Jurkat, Clone E6-1 (cell line): ENCODE results near the gene MAPKAPK2.

Source experiments
- DNase-seq: peaks from one replicate; pipeline ENCODE4 v3.0.0-alpha.2; 2011; ENCODE audit warnings: low read depth, low spot score
- H3K4me3 ChIP-seq: 2 replicates; pipeline ENCODE4 v1.5.1; 2011; ENCODE audit warnings: mild to moderate bottlenecking, low read length, control low read depth, moderate library complexity

The MAPKAPK2 gene

DNA sequence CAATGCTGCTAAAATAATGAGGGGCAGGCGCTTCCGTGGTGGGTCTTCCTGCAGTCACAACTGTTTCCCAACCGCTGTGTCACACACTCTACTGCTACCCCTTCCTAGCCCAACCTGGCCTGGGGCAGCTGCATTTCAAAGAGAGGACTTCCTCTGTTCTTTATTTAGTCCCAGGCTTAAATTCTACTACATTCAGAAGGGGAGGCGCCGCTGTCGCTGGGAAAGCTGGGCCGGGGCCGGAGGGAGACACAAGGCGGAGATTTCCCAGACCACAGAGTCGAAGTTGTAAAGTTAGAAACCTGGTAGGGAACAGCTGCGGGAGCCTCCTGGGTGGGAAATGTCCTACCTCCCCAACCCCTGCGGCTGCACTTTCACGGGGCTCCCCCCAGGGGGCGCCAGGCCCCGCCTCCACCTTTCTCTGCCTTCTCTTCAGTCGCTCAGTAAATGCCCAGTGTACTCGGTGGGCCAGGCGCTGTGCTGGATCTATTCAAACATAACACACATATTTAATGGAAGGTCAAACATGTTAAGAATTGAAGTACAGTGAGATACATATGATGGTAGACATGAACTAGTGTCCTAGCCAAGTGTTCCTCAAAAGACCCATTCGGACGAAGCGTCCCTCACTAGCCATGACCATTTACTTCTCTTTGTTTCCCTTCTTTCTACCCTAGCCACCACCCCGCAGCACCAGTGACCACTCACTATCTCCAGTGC lies 26.3 kb upstream of the MAPKAPK2 start:
- peak overlapping the region; percentile 39 for H3K4me3 ChIP-seq
- peak; percentile 70 for DNase-seq

DNA sequence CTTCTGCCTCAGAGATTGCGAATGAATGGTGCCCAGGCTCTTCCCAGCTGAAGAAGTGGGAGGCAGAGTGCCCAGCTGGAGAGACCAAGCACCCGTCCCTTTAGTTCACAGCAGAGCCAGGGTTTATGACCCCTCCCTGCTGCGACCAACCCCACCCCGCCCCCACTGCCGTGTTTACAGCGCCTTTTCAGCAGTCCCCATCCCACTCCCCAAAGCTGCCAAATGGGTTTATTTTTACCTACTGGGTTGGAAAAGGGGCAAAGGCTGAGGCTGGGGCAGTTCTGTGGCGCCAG lies 25.8 kb upstream of the MAPKAPK2 start:
- H3K4me3 ChIP-seq = peak overlapping the region; percentile 25; the same call in 1 of the 2 replicates

DNA sequence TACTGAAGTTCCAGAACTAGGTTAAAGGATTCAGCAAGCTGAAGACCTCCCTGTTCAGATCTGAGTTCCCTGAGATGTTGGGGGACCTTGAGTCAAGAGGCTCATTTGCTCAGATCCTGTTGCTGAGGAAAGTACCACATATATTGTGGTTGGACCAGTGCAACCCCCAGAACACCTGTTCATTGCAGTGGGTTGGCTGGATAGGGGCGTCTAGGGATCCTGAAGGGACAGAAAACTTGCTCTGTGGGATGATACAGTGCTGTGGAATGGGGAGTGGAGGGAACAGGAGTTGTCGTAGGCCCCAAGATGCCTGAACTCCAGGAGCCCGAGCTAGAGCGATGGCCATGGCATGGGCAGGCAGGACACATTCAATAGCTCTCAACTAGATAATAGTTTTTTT lies 24.6 kb upstream of the MAPKAPK2 start:
- DNase-seq = no peak
- no peak overlapping the region for H3K4me3 ChIP-seq

More for the DNA sequence above, 25.8 kb upstream of the MAPKAPK2 start:
- DNase-seq = no peak

DNA sequence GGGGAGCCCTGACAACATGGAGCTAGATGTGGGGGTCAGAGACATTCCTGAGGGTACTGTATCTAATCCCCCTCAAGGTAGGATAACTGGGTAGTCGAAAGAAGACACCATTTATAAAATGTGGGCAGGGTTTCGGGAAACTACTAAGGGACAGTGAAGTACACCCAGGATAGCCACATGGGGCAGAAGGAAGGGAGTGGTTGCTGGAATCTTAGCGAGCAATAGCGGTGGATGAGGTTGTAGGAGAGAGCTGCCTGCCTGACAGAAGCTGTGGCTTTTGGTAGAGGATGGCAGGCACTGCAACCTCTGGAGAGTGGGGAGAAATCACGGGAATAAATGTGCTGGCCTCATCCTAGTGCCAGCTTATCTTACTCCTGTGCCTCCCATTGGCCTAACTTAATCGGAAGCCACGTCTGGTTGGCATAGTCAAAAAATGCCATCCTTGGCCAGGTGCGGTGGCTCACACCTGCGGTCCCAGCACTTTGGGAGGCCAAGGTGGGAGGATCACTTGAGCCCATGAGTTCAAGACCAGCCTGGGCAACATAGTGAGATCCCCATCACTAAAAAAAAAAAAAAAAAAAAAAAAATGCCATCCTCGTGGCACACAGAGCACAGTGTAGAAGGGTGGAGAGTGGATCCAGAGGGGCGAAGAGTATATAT lies 23.4 kb upstream of the MAPKAPK2 start:
- no peak for DNase-seq
- H3K4me3 ChIP-seq = no peak overlapping the region

DNA sequence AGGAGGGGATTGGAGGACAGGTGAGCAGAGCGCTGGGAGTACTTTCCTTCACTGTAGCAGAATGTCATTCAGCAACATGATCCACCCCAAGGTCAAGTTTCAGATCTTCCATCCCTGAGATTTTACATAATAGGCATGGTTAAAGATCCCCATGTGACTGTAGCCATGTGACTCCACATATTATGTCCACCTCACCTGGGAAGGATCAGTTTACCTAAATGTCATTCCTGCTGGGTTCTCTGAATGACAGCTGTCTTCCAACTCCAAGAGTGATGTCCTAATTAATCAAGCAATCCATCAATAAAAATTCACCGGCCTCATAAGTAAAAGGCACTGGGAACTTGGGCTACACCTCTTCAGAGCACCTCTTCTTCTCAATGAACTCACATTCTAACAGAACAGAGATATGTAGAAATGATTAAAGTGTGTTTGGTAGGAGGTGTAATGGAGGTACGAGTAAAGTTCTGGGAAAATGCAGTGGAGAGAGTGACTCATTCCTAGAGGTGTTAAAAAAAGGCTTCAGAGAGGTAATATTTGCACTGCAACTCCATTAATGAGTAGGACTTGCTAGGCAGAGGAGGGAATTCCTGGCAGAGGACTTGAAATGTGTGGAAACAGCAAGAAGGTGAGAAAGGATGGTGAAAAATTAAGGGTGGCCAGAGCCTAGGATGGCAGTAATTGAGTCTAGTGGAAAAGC lies 22.2 kb upstream of the MAPKAPK2 start:
- no peak overlapping the region for H3K4me3 ChIP-seq
- no peak for DNase-seq

DNA sequence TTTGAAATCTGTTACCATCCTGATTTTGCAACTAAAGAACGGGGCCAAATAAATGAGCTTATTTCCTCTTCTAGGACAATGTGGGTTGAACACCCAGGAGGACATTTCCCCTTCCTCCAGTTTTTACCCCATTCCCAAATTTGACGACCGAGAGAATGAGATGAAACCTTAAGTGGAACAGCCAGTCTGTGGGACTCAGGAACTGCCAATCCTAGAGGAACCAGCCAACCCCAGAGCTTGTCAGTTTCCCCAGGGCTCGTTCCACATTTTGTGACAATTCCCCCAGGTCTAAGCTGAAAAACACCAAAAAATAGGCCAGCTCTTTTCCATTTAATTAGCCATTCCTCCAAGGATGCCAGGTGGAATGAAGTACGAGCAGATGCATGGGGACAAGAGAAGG lies 21.3 kb upstream of the MAPKAPK2 start:
- no peak overlapping the region for H3K4me3 ChIP-seq
- DNase-seq = no peak

DNA sequence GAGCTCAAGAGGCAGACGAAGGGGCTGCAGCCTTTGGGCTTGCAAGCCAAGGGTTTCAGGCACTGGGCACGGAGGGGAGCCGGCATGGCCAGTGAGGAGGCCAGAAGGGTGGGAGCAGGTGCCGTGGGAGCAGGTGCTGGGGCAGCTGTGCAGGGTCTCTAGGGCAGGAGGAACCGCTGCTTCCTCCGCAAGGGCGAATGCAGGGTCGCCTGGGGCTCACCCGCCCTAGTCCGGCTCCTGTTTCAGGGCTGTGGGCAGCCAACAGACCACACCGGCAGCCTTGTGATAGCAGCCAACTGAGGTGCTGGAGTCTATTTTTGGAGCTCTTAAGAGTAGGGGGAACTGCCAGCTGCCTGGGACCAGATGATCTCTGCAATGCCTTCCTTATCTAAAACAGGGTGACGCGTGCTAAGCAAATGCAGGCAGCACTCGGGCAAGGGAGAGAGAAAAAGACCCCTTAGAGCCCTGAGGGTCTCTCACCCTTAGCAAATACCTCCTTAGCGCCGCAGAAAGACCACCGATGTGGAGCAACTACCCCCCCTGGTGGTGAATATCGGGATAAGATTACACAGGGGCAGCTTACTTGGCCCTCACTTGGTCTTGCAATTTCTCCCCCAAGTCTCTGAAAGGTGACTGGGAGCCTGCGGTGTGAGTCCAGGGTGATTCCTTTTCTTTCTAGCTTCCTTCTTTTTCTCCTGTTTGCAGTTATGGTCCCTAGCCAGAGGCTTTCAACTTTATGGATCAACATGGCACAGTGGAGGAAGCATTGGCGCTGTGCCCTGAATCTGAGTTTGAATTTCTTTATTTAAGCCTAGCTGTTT lies 20.7 kb upstream of the MAPKAPK2 start:
- peak overlapping the region; percentile 24 for H3K4me3 ChIP-seq
- peak; percentile 75 for DNase-seq

DNA sequence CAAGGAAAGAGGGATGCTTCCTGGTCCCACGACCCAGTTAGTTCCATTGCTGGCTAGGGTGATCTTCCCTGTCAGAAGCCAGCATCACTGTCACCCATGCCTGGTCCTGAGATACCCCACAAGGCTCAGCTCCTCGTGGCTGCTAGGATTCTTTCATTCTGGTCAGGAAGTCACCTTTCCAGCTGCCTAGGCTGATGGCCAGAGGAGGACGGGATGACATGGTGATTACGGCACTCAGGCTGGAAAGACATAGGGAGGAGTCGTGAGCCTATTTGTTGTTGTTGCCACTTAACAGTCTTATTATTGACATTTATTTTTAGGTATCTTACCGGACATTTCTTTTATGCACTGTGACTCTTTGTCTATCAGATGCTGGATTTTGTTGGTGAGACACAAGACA lies 20.0 kb upstream of the MAPKAPK2 start:
- DNase-seq = no peak
- H3K4me3 ChIP-seq = no peak overlapping the region

DNA sequence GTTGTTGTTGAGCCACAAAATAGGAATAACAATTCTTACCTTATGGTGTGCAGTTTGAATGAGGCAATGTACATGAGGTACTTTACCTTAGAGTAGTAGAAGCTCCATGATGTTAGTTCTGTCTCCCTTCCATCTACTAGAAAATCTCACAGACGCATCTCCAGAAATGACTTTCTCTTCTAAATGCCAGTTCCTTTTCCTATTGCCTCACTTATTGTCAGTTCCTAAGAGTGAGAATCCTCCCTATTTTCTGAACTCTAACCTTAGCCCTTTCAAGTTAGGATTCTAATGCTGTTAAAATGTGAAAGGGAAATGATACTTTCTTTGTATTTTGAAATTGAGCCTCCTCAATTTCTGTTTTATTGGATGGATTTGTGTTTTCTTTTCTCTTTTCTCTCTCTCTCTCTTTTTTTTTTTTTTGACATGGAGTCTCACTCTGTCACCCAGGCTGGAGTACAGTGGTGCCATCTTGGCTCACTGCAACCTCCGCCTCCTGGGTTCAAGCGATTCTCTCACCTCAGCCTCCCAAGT lies 18.6 kb upstream of the MAPKAPK2 start:
- no peak overlapping the region for H3K4me3 ChIP-seq
- no peak for DNase-seq

DNA sequence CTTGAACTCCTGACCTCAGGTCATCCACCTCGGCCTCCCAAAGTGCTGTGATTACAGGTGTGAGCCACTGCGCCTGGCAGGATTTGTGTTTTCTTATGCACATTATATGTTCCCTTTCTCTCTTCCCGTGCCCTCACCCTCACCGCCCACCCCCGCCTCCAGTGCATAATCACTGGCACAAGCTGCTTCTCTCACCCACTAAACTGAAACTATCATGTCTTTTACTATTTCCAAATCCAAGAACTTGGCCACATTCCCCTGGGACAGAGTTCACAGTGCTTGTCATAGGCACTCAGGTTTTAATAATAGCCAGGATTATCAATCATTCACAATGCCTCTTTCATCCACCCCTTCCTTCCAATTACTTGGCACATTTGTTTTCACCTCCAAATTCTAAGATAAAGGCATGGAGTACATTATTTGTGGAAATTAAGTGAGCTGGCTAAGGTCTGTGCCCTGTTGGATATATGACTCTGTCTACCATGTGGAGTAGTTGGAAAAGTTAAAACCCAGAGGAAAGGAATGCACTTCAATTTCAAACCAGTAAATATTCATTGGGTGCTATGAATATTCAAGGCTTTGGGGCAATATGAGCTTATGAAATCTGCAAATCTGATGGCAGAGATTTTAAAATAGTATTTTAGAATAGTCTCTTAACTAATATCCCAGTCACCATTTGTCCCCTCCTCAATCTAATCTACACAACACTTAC lies 17.6 kb upstream of the MAPKAPK2 start:
- no peak overlapping the region for H3K4me3 ChIP-seq
- no peak for DNase-seq

DNA sequence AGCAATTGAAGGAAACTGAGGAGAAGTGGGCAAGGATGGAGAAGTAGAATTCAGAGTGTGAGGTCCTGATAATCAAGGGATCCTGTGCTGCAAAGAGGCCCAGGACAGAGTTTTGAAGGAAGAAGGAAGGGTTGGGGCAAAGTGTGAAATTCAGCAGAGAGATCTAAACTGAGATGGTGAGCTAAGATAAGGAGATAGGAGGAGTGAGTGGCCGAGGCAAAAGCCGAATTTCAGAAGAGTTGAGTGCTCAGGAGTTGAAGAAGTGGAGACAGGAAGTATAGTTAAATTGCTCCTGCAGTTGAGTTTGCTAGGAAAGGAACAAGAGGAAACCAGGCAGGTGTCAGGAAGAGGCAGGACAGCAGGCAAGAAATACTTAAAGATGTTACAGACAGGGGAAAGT lies 16.4 kb upstream of the MAPKAPK2 start:
- DNase-seq = no peak
- H3K4me3 ChIP-seq = no peak overlapping the region

DNA sequence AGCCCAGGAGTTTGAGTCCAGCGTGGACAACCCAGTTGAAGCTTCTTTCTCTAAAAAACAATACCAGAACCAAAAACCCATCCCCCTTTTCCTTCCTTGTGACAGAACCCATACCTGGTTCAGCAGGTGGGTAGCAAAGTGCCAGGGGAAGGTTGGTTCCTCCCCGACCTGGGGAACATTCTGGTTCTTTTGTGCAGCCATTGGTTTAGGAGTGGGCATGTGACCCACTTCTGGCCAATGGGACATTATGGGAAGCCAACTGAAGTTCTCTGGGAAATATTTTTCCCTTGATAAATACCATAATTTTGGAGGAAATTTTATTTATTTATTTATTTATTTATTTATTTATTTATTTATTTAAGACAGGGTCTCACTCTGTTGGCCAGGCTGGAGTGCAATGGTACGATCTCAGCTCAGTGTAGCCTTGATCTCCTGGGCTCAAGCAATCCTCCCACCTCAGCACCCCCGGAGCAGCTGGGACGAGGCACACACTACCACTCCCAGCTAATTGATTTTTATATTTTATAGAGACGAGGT lies 15.8 kb upstream of the MAPKAPK2 start:
- H3K4me3 ChIP-seq = no peak overlapping the region

DNA sequence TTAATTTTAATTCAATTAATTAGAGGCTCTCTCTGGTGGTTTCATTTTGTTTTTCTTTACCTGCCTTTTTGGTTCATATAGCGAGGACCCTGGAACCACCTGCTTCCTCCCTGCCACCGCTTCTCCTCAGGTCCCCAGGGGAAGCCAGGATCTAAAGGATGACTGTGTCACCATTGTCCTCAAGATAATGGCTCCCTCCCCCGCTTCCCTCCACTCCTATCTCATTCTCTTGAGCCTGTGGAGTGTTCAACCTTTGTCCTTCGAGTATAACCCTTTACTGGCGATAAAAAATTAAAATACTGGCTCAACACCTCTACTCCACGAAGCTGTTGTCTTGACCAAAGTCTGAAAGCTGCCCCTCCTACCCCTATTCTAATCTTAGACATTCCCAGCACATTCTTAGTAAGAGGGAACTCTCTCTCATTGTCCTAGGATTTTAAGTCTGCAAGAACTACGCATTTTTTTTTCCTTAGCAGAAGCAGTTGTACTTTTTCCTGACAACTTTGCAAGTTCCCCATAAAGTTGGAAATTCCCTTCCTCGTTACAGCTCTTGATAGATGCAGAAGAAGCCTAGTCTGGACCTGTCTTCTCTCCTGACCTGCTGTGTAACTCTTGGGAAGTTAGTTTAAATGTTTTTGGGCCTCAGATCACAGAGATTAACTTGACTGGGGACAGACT lies 12.6 kb upstream of the MAPKAPK2 start:
- no peak for DNase-seq
- H3K4me3 ChIP-seq = no peak overlapping the region

More for the DNA sequence above, 15.8 kb upstream of the MAPKAPK2 start:
- no peak for DNase-seq

DNA sequence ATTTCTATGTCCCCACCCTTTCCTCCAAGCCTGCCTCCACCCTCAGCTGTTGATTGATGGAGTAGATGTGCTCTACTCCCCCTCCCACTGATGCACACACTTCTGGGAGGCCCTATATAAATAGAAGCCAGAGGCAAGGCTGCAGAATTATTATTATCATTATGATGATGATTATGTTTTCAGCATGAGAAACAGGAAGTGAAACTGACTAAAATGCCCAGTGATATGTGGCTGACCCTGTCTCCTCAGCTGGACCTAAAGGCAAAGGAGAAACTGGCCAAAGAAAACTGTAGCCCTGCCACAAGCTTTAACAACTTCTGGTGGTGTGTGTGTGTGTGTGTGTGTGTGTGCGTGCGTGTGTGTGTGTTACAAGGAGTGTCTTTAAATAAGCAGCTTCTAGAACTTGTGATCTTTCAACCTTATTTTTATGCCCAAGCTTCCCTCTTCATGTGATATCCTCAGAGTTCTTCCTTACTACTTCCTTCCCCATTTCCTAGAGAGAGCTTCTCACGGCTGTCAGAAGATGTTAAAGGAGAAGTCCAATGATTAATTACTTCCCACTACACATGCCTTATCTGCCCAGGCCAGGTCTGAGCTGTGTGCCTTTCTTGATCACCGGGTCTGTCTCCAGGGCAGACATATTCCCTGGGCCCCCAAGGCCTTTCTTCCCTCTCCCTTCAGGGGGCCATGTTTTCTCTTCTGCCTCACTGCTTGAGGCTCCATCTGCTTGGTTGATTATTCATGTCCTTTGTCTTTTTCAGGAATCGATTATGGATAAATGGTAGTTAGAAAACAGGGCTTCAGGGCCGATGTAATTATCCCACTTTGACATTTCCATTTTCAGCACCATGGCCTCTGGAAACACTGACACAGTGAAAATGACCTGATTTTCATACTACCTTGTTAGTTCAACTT lies 11.6 kb upstream of the MAPKAPK2 start:
- H3K4me3 ChIP-seq = no peak overlapping the region
- no peak for DNase-seq

DNA sequence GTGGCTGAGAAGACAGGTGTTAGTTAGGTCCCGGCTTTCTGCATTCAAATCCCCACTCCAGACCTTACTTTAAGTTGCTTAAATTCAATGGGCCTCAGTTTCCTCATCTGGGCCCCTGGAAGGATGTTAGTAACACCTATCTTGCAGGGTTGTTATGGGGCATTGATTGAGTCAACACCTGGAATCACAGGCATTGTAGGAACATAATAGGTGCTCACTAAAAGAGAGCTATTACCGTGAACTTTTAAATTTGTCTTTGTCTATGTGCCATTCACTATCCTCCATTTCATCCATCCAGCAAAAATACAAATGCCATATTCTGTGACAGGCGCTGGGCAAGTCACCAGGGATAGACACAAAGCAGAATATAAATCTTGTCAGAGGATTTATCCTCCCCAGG lies 10.5 kb upstream of the MAPKAPK2 start:
- no peak overlapping the region for H3K4me3 ChIP-seq
- DNase-seq = no peak

DNA sequence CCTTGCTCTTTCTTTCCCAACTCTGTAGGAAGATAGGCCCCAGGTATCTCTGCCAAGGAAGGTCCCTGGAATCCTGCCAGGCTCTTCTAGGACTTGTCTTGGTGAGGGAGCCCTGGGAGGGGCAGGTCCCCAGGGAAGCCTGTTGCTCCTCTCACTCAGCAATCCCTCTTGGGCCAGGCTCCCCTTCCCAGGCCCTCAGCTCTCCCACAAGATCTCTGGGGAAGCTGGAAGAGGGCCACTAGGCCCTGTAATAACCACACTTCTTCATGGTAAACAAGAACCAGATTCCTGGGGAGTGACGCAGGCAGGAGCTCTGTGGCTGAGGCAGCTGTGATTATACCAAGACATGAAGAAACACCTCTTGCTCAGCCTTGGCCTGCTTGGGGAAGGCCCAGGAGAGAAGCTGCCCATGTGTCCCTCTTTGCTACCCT lies 9.9 kb upstream of the MAPKAPK2 start:
- H3K4me3 ChIP-seq = no peak overlapping the region
- no peak for DNase-seq

DNA sequence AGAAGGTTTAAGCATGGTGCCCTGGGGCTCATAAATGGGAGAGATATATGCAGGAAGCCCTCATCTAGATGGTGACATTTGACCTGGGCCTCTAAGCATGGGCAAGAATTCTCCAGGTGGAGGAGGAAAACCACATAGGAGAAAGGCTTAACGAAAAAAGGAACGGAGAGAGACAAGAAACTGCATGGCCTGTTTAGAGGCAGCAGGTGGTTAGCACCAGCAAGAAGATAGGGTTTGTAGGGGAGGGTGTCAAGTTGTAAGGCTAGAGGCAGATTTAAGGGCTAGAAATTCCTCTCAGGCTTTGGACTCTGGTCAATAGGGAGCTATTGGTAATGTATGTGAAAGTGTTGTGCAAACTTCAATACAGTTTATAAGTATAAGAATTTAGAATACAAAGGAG lies 8.2 kb upstream of the MAPKAPK2 start:
- H3K4me3 ChIP-seq = no peak overlapping the region
- DNase-seq = no peak
